ENCODE measurements around the gene UBE2V1. TPM values are rescaled to one million over a fixed set of nuclear protein-coding genes. Genes with fewer than 3 reads are reported as not detected.

The UBE2V1 gene
- total RNA-seq = 49.8 and 67.1 TPM in 2 replicates

DNA sequence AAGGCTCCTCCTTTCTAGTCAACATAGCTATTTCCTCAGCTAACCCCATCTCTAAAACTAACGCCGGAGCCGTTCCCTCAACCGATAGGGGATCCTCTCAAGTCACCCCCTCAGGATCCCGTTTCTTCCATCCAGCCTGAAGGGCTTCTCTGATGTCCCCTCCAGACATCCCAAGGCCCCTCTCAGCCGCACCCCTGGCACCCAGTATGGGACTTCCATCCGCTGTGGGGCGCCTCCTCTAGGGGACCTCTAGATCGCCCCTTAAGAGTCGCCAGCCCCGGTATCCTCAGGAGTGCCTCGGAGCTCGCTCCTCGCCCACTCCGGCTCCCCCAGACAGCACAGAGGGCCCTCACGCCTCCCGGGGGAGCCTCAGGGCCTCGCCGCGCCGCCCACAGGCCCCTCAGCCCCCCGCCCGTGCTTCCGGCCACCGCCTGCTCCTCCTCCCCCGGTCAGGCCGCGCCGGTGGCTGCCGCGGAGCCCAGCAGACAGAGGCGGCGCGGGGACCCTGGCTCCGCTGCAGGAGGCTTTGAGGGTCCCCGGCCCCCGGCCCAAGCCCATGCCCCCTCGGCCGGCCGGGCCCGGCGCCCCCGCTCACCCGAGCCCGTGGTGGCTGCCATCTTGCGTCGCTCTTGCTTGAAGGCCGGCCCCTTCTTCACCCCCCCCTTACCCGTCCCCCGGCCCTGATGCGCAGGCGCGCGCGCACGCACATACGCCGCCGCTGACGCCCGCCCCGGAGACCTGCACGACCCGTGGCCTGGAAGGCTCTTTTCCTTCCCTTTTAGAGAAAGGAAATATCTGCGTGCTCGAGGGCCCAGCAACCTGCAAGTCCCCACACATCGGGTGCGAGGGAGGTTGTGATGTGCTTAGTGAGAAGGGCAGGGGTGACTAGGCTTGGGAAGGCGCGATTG is at the start of gene UBE2V1:
TSS of gene UBE2V1 (minus strand) at position 639 of the 908 bp plus-strand sequence. CDS start at position 617, 22 bp downstream.

DNA sequence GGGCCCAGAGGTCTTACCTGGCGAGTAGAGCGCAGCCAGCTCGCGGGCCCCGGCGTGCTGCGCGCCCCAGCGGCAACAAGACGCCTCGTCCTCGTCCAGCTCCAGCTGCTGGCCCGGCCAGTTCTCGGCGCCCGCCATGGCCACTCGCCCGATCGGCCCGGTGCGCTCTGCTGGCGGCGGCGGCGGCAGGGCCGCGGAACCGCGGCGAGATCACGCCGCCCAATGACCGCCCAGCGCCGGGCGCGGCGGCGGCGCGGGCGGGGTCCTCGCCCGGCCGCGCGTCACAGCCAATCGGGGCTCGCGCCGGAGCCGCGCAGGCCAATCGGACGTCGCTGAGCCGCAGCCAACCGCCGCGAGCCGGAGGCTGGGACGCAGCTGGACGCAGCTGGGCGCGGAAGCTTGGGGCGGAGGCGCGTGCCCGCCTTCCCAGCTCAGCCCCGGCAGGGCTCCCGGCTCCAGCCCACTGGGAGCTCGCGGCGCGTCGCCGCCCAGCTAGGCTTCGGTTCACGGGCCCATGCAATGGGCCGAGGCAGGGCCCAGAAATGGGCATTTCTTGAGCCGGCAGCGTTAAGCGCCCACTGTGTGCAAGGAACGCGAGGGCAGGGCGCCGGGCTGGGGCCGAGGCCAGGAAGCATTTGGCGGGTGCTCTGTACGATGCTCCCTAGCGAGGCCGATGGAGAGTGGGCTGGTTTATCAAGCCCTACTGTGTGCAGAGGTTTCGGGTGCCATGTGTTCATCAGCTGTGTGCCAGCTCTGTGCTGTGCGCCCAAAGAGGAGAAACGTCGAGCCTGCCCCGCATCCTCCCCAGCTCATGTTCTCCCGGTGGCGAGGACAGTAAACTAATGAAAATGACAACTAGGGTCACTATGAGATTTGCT is 40.8 kb upstream of the UBE2V1 start, which contains the start of gene PEDS1:
TSS of gene PEDS1 (minus strand) at position 224 of the 878 bp plus-strand sequence. CDS start at position 138, 86 bp downstream.

Other genes with a start within 250 kb of the UBE2V1 start
- 3.0 TPM in 2 replicates for gene SPATA2, start 197.6 kb downstream of the UBE2V1 start, total RNA-seq
- 128 and 140 TPM in 2 replicates for gene RNF114, start 176.8 kb downstream of the UBE2V1 start, total RNA-seq
- gene SNAI1, start 130.2 kb downstream of the UBE2V1 start, total RNA-seq = 1.6 and 2.5 TPM in 2 replicates
- gene PEDS1, start 40.6 kb upstream of the UBE2V1 start, total RNA-seq = 31.8 and 33.0 TPM in 2 replicates
- 49.8 and 62.2 TPM in 2 replicates for gene CEBPB, start 77.7 kb upstream of the UBE2V1 start, total RNA-seq

Measured in bronchus fibroblast of lung (primary cell).